SK-N-SH (cell line): ENCODE results near the gene SMAGP. TPM values are rescaled to one million over a fixed set of nuclear protein-coding genes. Genes with fewer than 3 reads are reported as not detected.

ENCODE experiments used
- CTCF ChIA-PET: fragments of 300-600, 350-600 bp; formaldehyde crosslinking; extraction: SDS; loops from one replicate; lab custom pipeline; 2021; lab: Yijun Ruan, JAX
- POLR2A ChIA-PET: fragments of 350-600 bp; sonication (Branson Sonifier 250); formaldehyde crosslinking; extraction: SDS; loops from one replicate; lab custom pipeline; 2020; ENCODE audit warnings: antibody characterized with exemption, inconsistent platforms; lab: Yijun Ruan, JAX
- DNase-seq: peaks from one replicate; pipeline ENCODE4 v3.0.0; 2012
- H2AFZ ChIP-seq: fragments of 200-600 bp; sonication (generic); 2 replicates; pipeline ENCODE4 v1.8.1; 2016; ENCODE audit warnings: antibody characterized with exemption, mild to moderate bottlenecking, low read depth
- H3F3A ChIP-seq: fragments of 200-600 bp; sonication (generic); replicated peaks from 2 replicates; pipeline ENCODE3; 2016; ENCODE audit warnings: antibody characterized with exemption, mild to moderate bottlenecking; ENCODE audit not compliant: insufficient read depth
- H3K27ac ChIP-seq, 2 experiments: fragments of 200-500 bp in 1 of 2; fragments of 200-600 bp in 1 of 2; sonication (Bioruptor generic) in 1 of 2; sonication (generic), shearing (Covaris generic) in 1 of 2; 2 replicates each; pipeline versions ENCODE4 v1.5.1 to v1.6.1; 2014 to 2016; ENCODE audit warnings: low read depth in 2 of 2, inconsistent platforms in 1 of 2, low read length in 1 of 2, mild to moderate bottlenecking in 1 of 2, mixed read lengths in 1 of 2
- H3K27me3 ChIP-seq: fragments of 200-600 bp; sonication (generic), shearing (Covaris generic); 2 replicates; pipeline ENCODE4 v1.6.1; 2016; ENCODE audit warnings: mixed run types; ENCODE audit not compliant: insufficient read depth
- H3K36me3 ChIP-seq, 2 experiments: fragments of 200-500 bp in 1 of 2; fragments of 200-600 bp in 1 of 2; sonication (Bioruptor generic) in 1 of 2; sonication (generic) in 1 of 2; replicated peaks in 1 of 2; 2 replicates each; pipeline versions ENCODE3 to v1.5.1; 2014 to 2016; ENCODE audit warnings: low read length in 1 of 2, mild to moderate bottlenecking in 1 of 2; ENCODE audit not compliant: insufficient read depth in 2 of 2, control insufficient read depth in 1 of 2
- H3K4me1 ChIP-seq, 2 experiments: fragments of 200-500 bp in 1 of 2; fragments of 200-600 bp in 1 of 2; sonication (Bioruptor generic) in 1 of 2; sonication (generic), shearing (Covaris generic) in 1 of 2; 2 replicates each; pipeline versions ENCODE4 v1.5.1 to v1.6.1; 2014 to 2016; ENCODE audit warnings: low read depth in 1 of 2, low read length in 1 of 2, mixed run types in 1 of 2; ENCODE audit not compliant: insufficient read depth in 2 of 2, control insufficient read depth in 1 of 2
- H3K4me2 ChIP-seq: fragments of 200-600 bp; sonication (generic), shearing (Covaris generic); 2 replicates; pipeline ENCODE4 v1.6.1; 2017; ENCODE audit warnings: mixed run types
- H3K4me3 ChIP-seq, 2 experiments: fragments of 200-500 bp in 1 of 2; fragments of 200-600 bp in 1 of 2; sonication (Bioruptor generic) in 1 of 2; sonication (generic), shearing (Covaris generic) in 1 of 2; 2 replicates each; pipeline versions ENCODE4 v1.5.1 to v1.8.1; 2014 to 2016; ENCODE audit warnings: low read depth in 2 of 2, inconsistent platforms in 1 of 2, low read length in 1 of 2, mild to moderate bottlenecking in 1 of 2, mixed read lengths in 1 of 2, moderate library complexity in 1 of 2
- H3K79me2 ChIP-seq: fragments of 200-600 bp; sonication (generic); 2 replicates; pipeline ENCODE4 v1.8.1; 2017; ENCODE audit warnings: mild to moderate bottlenecking; ENCODE audit not compliant: insufficient read depth
- H3K9ac ChIP-seq: fragments of 200-600 bp; sonication (generic); 2 replicates; pipeline ENCODE4 v1.6.1; 2017; ENCODE audit warnings: mixed run types
- H3K9me2 ChIP-seq: fragments of 200-600 bp; sonication (generic); 2 replicates; pipeline ENCODE4 v1.6.1; 2017; ENCODE audit warnings: mixed run types
- H3K9me3 ChIP-seq: fragments of 200-600 bp; sonication (generic); 2 replicates; pipeline ENCODE4 v1.6.1; 2017; ENCODE audit warnings: mixed run types, mild to moderate bottlenecking, moderate library complexity
- H4K20me1 ChIP-seq: fragments of 200-600 bp; sonication (generic); 2 replicates; pipeline ENCODE4 v1.6.1; 2017; ENCODE audit warnings: mild to moderate bottlenecking, mixed run types; ENCODE audit not compliant: insufficient read depth
- EP300 ChIP-seq, 2 experiments: IDR thresholded peaks; 2 replicates each; pipeline versions ENCODE4 v1.4.0 to v1.6.1; 2012; ENCODE audit warnings: borderline replicate concordance in 1 of 2, low read depth in 1 of 2, low read length in 1 of 2
- EZH2phosphoT487 ChIP-seq: fragments of 200-600 bp; sonication (generic); IDR thresholded peaks from 2 replicates; pipeline ENCODE4 v1.6.1; 2017; ENCODE audit warnings: low read depth, mixed run types, mild to moderate bottlenecking, antibody characterized with exemption, moderate library complexity, borderline replicate concordance
- FOSL2 ChIP-seq: IDR thresholded peaks from 2 replicates; pipeline ENCODE4 v1.4.0; 2012; ENCODE audit warnings: low read depth, mild to moderate bottlenecking, moderate library complexity, borderline replicate concordance
- FOXJ3 ChIP-seq: sonication (generic); formaldehyde crosslinking; IDR thresholded peaks from 2 replicates; pipeline ENCODE4 v1.5.1; 2020; ENCODE audit warnings: mild to moderate bottlenecking, missing genetic modification reagents
- IRF3 ChIP-seq: fragments of 150-350 bp; IDR thresholded peaks from 2 replicates; pipeline ENCODE4 v1.6.1; 2016; ENCODE audit warnings: mild to moderate bottlenecking, low read depth, low read length
- JUND ChIP-seq: IDR thresholded peaks from 2 replicates; pipeline ENCODE4 v1.4.0; 2012
- MAX ChIP-seq: IDR thresholded peaks from 2 replicates; pipeline ENCODE4 v1.4.0; 2012; ENCODE audit warnings: low read depth
- NFIC ChIP-seq: IDR thresholded peaks from 2 replicates; pipeline ENCODE4 v1.4.0; 2012; ENCODE audit warnings: borderline replicate concordance
- PBX3 ChIP-seq: IDR thresholded peaks from 2 replicates; pipeline ENCODE4; 2012
- POLR2AphosphoS5 ChIP-seq: IDR thresholded peaks from 2 replicates; pipeline ENCODE4 v1.6.1; 2012; ENCODE audit warnings: low read depth, low read length
- RAD21 ChIP-seq: IDR thresholded peaks from 2 replicates; pipeline ENCODE4 v1.6.1; 2012; ENCODE audit warnings: mild to moderate bottlenecking, low read length
- SIN3A ChIP-seq: IDR thresholded peaks from 2 replicates; pipeline ENCODE4 v1.6.1; 2012; ENCODE audit warnings: low read depth, mild to moderate bottlenecking, low read length, moderate library complexity, borderline replicate concordance
- SMC3 ChIP-seq: IDR thresholded peaks from 2 replicates; pipeline ENCODE4 v1.6.1; 2012; ENCODE audit warnings: low read depth, low read length, improper control_type of control experiment
- TCF12 ChIP-seq: IDR thresholded peaks from 2 replicates; pipeline ENCODE4 v1.4.0; 2012
- TEAD4 ChIP-seq: IDR thresholded peaks from 2 replicates; pipeline ENCODE4 v1.4.0; 2012; ENCODE audit warnings: mild to moderate bottlenecking, borderline replicate concordance; ENCODE audit not compliant: insufficient read depth
- USF1 ChIP-seq: IDR thresholded peaks from 2 replicates; pipeline ENCODE4 v1.4.0; 2012; ENCODE audit warnings: low read depth, borderline replicate concordance
- YY1 ChIP-seq: IDR thresholded peaks from 2 replicates; pipeline ENCODE4 v1.4.0; 2012; ENCODE audit warnings: low read depth, mild to moderate bottlenecking
- whole genome bisulfite sequencing: methylation state at CpG from one replicate; pipeline ENCODE4 v1.1.6; 2017; ENCODE audit warnings: low lambda C conversion rate; 5-methylcytosine and 5-hydroxymethylcytosine counted together
- polyA plus RNA-seq, 3 experiments: library from polyadenylated mRNA; depleted of rRNA; stranded (reverse); fragments of >200 nt; gene quantifications; 2 replicates each; pipeline ENCODE4 v1.2.3, GENCODE V29; 2012

The SMAGP gene
- polyA plus RNA-seq, 1 of the 3 experiments (the other 2 are of a cell fraction): 26.3 TPM

GRCh38 chr12:51270951-51271518 lies 820 bp upstream of the SMAGP start:
- H3K9me3 ChIP-seq: no peaks in the 10 kb centered on the region
- ChIA-PET CTCF (interaction anchor here (0.6 to 2.5 kb wide), 12 partner anchors 11 to 763 kb away, joined by 3 to 51 read pairs (median 4); partner anchors contain the start of genes POU6F1 and SLC4A8), POLR2A (interaction anchor here (1.5 kb wide), 1 partner anchor 32 kb away, joined by 3 read pairs; the partner anchor contains the start of gene DAZAP2)
- peak overlapping the region; percentile 86 for H3K4me2 ChIP-seq
- peak overlapping the region; percentile 89; the same call in 1 of the 2 replicates for H2AFZ ChIP-seq
- H3F3A ChIP-seq: peaks cover 10% of the 10 kb centered on the region
- 0 out of 2 replicates have a peak, but pooled peaks have one; percentile 20 for TF ChIP-seq NFIC
- no peak for TF ChIP-seq SMC3
- peak; percentile 67; the same call in 1 of the 2 replicates for TF ChIP-seq TCF12
- TF ChIP-seq FOXJ3 (CRISPR knock-in tag): no peak
- no peak; the same call in 1 of the 2 replicates for TF ChIP-seq SIN3A
- peak; percentile 66 for TF ChIP-seq JUND
- no peak for TF ChIP-seq RAD21
- TF ChIP-seq EP300 (IDR thresholded peaks at IDR 0.05; ENCODE audit: borderline replicate concordance in 1 of 2, low read depth in 1 of 2, low read length in 1 of 2): peak in 1 of 2 experiments; percentile 29; a peak in 1 of 4 replicates
- peak; percentile 81 for TF ChIP-seq FOSL2
- TF ChIP-seq POLR2AphosphoS5: peak; percentile 68; the same call in 1 of the 2 replicates
- TF ChIP-seq YY1: 0 out of 2 replicates have a peak, but pooled peaks have one; percentile 53
- TF ChIP-seq EZH2phosphoT487: no peak
- peak; percentile 85 for TF ChIP-seq MAX
- no peak for TF ChIP-seq USF1
- no peak for TF ChIP-seq TEAD4
- TF ChIP-seq IRF3: no peak
- TF ChIP-seq PBX3: peak; percentile 7; the same call in 1 of the 2 replicates
- peaks cover 4% of the 10 kb centered on the region; the same call in 1 of the 2 replicates for H3K79me2 ChIP-seq
- H3K4me1 ChIP-seq: peaks cover 0 to 2% of the 10 kb centered on the region in 2 experiments; a peak in 1 of 4 replicates
- H3K27me3 ChIP-seq: no peaks in the 10 kb centered on the region
- no peaks in the 10 kb centered on the region for H4K20me1 ChIP-seq
- no peak for DNase-seq
- peak overlapping the region; percentile 90 for H3K9ac ChIP-seq
- 27% methylated on average over 9 of the region's 9 CpGs for WGBS
- peak overlapping the region; percentile 60 to 86 for H3K4me3 ChIP-seq
- no peaks in the 10 kb centered on the region for H3K36me3 ChIP-seq
- no peaks in the 10 kb centered on the region for H3K9me2 ChIP-seq
- H3K27ac ChIP-seq: peak overlapping the region in 1 of 2 experiments; percentile 93; a peak in 2 of 4 replicates
